Spleen (tissue), 11 donors: ENCODE data around the gene MEOX2. TPM values are rescaled to one million over a fixed set of nuclear protein-coding genes. Genes with fewer than 3 reads are reported as not detected.

Source experiments
- DNase-seq: peaks from one replicate; pipeline ENCODE4 v3.0.0-alpha.2; 2020
- H3K27ac ChIP-seq, 8 donors: fragments of 200-600 bp; sonication (generic) in 7 of 8; 1 replicate in 4 of 8; 2 replicates in 4 of 8; pipeline versions ENCODE4 v1.5.0 to v1.8.0; 2016 to 2021; ENCODE audit warnings: inconsistent platforms in 4 of 8, mild to moderate bottlenecking in 4 of 8, moderate library complexity in 1 of 8
- H3K27me3 ChIP-seq, 7 donors: fragments of 200-600 bp; sonication (generic) in 6 of 7; replicated peaks in 1 of 7; 1 replicate in 4 of 7; 2 replicates in 3 of 7; pipeline versions ENCODE4 v1.5.0 to v1.8.0; 2016 to 2021; ENCODE audit warnings: inconsistent platforms in 3 of 7, mild to moderate bottlenecking in 1 of 7
- H3K36me3 ChIP-seq, 6 donors: fragments of 200-600 bp; sonication (generic) in 5 of 6; 1 replicate in 4 of 6; 2 replicates in 2 of 6; pipeline versions ENCODE4 v1.5.0 to v1.8.0; 2016 to 2021; ENCODE audit warnings: inconsistent platforms in 2 of 6
- H3K4me1 ChIP-seq, 6 donors: fragments of 200-600 bp; sonication (generic) in 5 of 6; 1 replicate in 3 of 6; 2 replicates in 3 of 6; pipeline versions ENCODE4 v1.5.0 to v1.8.0; 2016 to 2021; ENCODE audit warnings: inconsistent platforms in 3 of 6
- H3K4me3 ChIP-seq, 8 donors: fragments of 200-600 bp; sonication (generic) in 7 of 8; 1 replicate in 4 of 8; 2 replicates in 4 of 8; pipeline versions ENCODE4 v1.5.0 to v1.8.0; 2016 to 2021; ENCODE audit warnings: inconsistent platforms in 4 of 8, mild to moderate bottlenecking in 4 of 8, moderate library complexity in 2 of 8
- H3K9me3 ChIP-seq, 8 donors: fragments of 200-600 bp; sonication (generic) in 7 of 8; 1 replicate in 4 of 8; 2 replicates in 4 of 8; pipeline versions ENCODE4 v1.5.0 to v1.8.0; 2016 to 2021; ENCODE audit warnings: inconsistent platforms in 4 of 8
- POLR2A ChIP-seq, 3 donors: fragments of 450-650 bp; IDR thresholded peaks; one replicate each; pipeline ENCODE4 v1.5.1; 2017; ENCODE audit warnings: antibody characterized with exemption in 3 of 3, mild to moderate bottlenecking in 1 of 3
- POLR2AphosphoS5 ChIP-seq, 3 donors: sonication (generic); formaldehyde crosslinking; IDR thresholded peaks; one replicate each; pipeline ENCODE4 v1.5.1; 2017; ENCODE audit warnings: antibody characterized with exemption in 3 of 3
- WGBS, 5 donors: extraction: QIAGEN DNeasy Blood & Tissue Kit in 3 of 5; methylation state at CpG; one replicate each; pipeline versions ENCODE4 v1.1.5 to v1.1.7; 2013 to 2018; 5-methylcytosine and 5-hydroxymethylcytosine counted together
- intact Hi-C: fragments of 100-400 bp; cut with DNase I; formaldehyde crosslinking; loops from one replicate; pipeline ENCODE4 v1.15.0; 2023; ENCODE audit warnings: low total_unique reads
- polyA plus RNA-seq, 3 donors: library from polyadenylated mRNA; stranded (reverse); fragments of 200-250 nt; gene quantifications; one replicate each; pipeline ENCODE4 v1.2.1, GENCODE V29; 2013
- total RNA-seq, 7 donors: library from RNA; depleted of rRNA in 3 of 7; stranded (reverse); fragments of >200 nt in 3 of 7; fragmentation: NEBNext Ultra II Directional in 4 of 7; extraction: Animal tissue kit (Norgen Biotek cat#: 25700) in 4 of 7; gene quantifications; one replicate each; pipeline versions ENCODE4 v1.1.0 to v1.2.1, GENCODE V29; 2016 to 2021
- TF ChIP-seq, protein P1 (sequence below), 11 experiments: fragments of 200-600 bp in 7 of 11; fragments of 450-650 bp in 4 of 11; sonication (generic) in 4 of 11; IDR thresholded peaks in 8 of 11; conservative IDR thresholded peaks in 3 of 11; 1 replicate in 7 of 11; 2 replicates in 4 of 11; pipeline versions ENCODE4 v1.4.0 to v1.8.0; 2016 to 2021; ENCODE audit warnings: antibody characterized with exemption in 11 of 11, inconsistent platforms in 4 of 11, mild to moderate bottlenecking in 1 of 11
- donor health status: healthy with polysubstance abuse.
- donor health status: DM: no; HTN: no; CAD: no; lungs with moderate emphysema.
- donor health status: DM: no; HTN: no; CAD: no.
- donor health status: Bipolar disorder and iron deficiency.
- donor health status: healthy.
- donor health status: DM: no; HTN: no; CAD: no.
- donor health status: DM: yes; HTN: yes; CAD: no.

Gene MEOX2
- total and polyA plus RNA-seq, 10 donors: 0.24 to 1.2 (median 0.64) TPM; not detected in 1

GRCh38 chr7:15684111-15684800 lies 2.2 kb downstream of the MEOX2 start:
- no peak for TF ChIP-seq POLR2AphosphoS5 (IDR thresholded peaks at IDR 0.05)
- TF ChIP-seq POLR2A (IDR thresholded peaks at IDR 0.05): no peak
- TF ChIP-seq, protein P1, sequence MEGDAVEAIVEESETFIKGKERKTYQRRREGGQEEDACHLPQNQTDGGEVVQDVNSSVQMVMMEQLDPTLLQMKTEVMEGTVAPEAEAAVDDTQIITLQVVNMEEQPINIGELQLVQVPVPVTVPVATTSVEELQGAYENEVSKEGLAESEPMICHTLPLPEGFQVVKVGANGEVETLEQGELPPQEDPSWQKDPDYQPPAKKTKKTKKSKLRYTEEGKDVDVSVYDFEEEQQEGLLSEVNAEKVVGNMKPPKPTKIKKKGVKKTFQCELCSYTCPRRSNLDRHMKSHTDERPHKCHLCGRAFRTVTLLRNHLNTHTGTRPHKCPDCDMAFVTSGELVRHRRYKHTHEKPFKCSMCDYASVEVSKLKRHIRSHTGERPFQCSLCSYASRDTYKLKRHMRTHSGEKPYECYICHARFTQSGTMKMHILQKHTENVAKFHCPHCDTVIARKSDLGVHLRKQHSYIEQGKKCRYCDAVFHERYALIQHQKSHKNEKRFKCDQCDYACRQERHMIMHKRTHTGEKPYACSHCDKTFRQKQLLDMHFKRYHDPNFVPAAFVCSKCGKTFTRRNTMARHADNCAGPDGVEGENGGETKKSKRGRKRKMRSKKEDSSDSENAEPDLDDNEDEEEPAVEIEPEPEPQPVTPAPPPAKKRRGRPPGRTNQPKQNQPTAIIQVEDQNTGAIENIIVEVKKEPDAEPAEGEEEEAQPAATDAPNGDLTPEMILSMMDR (IDR thresholded peaks at IDR 0.05 in 8 of 11, conservative IDR thresholded peaks at IDR 0.05 in 3 of 11): no peak
- Histone ChIP-seq H3K4me1 (peaks cover 0 to 28% (median 9%) of the 10 kb centered on the region in 6 donors), H3K27ac (no peak overlapping the region), H3K36me3 (no peaks in the 10 kb centered on the region), H3K9me3 (no peaks in the 10 kb centered on the region), H3K27me3 (peaks cover 0 to 55% (median 33%) of the 10 kb centered on the region in 7 donors), H3K4me3 (no peak overlapping the region)
- intact Hi-C loops: no loop called here
- 75 to 84% (median 78%) methylated on average over 8 of the region's 8 CpGs for WGBS, 5 donors
- DNase-seq: no peak

DNA sequence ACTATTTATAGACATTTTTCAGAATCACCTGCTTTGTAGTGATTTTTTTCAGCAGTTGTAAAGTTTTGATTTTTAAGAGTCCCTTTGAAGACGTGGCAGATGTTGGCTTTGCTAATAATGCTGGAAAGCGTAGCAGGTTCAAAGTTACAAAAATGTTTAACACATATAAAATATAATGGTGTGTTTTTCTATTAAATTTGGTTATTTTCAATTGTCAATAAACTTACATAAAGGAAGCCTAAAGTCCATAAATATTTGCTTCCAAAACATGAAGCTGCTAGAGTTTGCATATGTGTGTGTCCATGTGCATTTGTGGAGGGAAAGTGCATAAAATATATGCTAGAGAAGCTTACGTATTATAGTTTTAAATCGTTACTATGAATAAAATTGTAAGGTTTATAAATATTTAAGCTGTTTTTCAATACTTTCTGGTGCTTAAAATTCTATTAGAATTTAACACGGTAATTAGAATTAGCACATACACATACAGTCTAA lies 3.7 kb downstream of the MEOX2 start:
- H3K4me1 ChIP-seq: peaks cover 0 to 28% (median 9%) of the 10 kb centered on the region in 6 donors
- 77 to 92% (median 84%) methylated on average over 5 of the region's 5 CpGs for WGBS, 5 donors
- intact Hi-C loops: no loop called here
- TF ChIP-seq, protein P1 (IDR thresholded peaks at IDR 0.05 in 8 of 11, conservative IDR thresholded peaks at IDR 0.05 in 3 of 11): no peak
- TF ChIP-seq POLR2A (IDR thresholded peaks at IDR 0.05) (no peak), POLR2AphosphoS5 (IDR thresholded peaks at IDR 0.05) (no peak)
- H3K9me3 ChIP-seq: no peaks in the 10 kb centered on the region
- DNase-seq: no peak
- H3K4me3 ChIP-seq: no peak overlapping the region
- H3K36me3 ChIP-seq: no peaks in the 10 kb centered on the region
- no peak overlapping the region for H3K27ac ChIP-seq
- peaks cover 0 to 41% (median 25%) of the 10 kb centered on the region in 7 donors for H3K27me3 ChIP-seq

GRCh38 chr7:15682111-15682510 lies 4.4 kb downstream of the MEOX2 start:
- intact Hi-C loops: no loop called here
- no peak for TF ChIP-seq POLR2A (IDR thresholded peaks at IDR 0.05)
- TF ChIP-seq, protein P1 (IDR thresholded peaks at IDR 0.05 in 8 of 11, conservative IDR thresholded peaks at IDR 0.05 in 3 of 11): no peak
- no peak for TF ChIP-seq POLR2AphosphoS5 (IDR thresholded peaks at IDR 0.05)

GRCh38 chr7:15681631-15682030 lies 4.9 kb downstream of the MEOX2 start:
- Histone ChIP-seq H3K27ac (no peak overlapping the region), H3K4me3 (no peak overlapping the region), H3K27me3 (peaks cover 0 to 29% (median 14%) of the 10 kb centered on the region in 7 donors), H3K9me3 (peaks cover 0 to 3% (median 0%) of the 10 kb centered on the region in 8 donors), H3K36me3 (no peaks in the 10 kb centered on the region), H3K4me1 (peaks cover 0 to 18% (median 7%) of the 10 kb centered on the region in 6 donors)
- WGBS, 5 donors: 88 to 96% (median 92%) methylated on average over 2 of the region's 2 CpGs
- DNase-seq: no peak
- TF ChIP-seq POLR2A (IDR thresholded peaks at IDR 0.05) (no peak), POLR2AphosphoS5 (IDR thresholded peaks at IDR 0.05) (no peak)
- TF ChIP-seq, protein P1 (IDR thresholded peaks at IDR 0.05 in 8 of 11, conservative IDR thresholded peaks at IDR 0.05 in 3 of 11): no peak
- intact Hi-C loops: no loop called here

More at GRCh38 chr7:15682111-15682510, 4.4 kb downstream of the MEOX2 start:
- Histone ChIP-seq H3K27ac (no peak overlapping the region), H3K27me3 (peaks cover 0 to 34% (median 19%) of the 10 kb centered on the region in 7 donors), H3K9me3 (no peaks in the 10 kb centered on the region), H3K4me3 (no peak overlapping the region), H3K36me3 (no peaks in the 10 kb centered on the region), H3K4me1 (peaks cover 0 to 23% (median 9%) of the 10 kb centered on the region in 6 donors)
- no peak for DNase-seq
